IMR-90 (cell line): ENCODE results near the gene ARHGAP5. TPM values are rescaled to one million over a fixed set of nuclear protein-coding genes. Genes with fewer than 3 reads are reported as not detected.

ENCODE experiments used
- ATAC-seq: fragments of 200-7000 bp; cut with Tn5 transposase; 2 replicates; pipeline ENCODE4 v1.9.1; 2020; ENCODE audit warnings: low read depth, mild to moderate bottlenecking, moderate library complexity
- BruUV-seq: library from RNA; stranded (reverse); fragments of 400-500 nt; replicated peaks from 2 replicates; lab custom pipeline; 2021; lab: Mats Ljungman, UMichigan
- CTCF ChIA-PET: fragments of 300-600 bp; formaldehyde crosslinking; extraction: SDS; loops from one replicate; lab custom pipeline; 2021; ENCODE audit warnings: antibody characterized with exemption; lab: Yijun Ruan, JAX
- POLR2A ChIA-PET: fragments of 300-600 bp; sonication (Branson Sonifier 250); formaldehyde crosslinking; loops from one replicate; lab custom pipeline; 2022; ENCODE audit warnings: antibody characterized with exemption; ENCODE audit not compliant: unreplicated experiment; lab: Charles Lee
- DNase-seq: peaks from one replicate; pipeline ENCODE4 v3.0.0; 2013
- H2AFZ ChIP-seq: replicated peaks from 2 replicates; pipeline ENCODE3; 2013; ENCODE audit warnings: low read length, mild to moderate bottlenecking; ENCODE audit not compliant: poor library complexity
- H2AK5ac ChIP-seq: 2 replicates; pipeline ENCODE4 v1.6.1; 2013; ENCODE audit warnings: low read depth, low read length, inconsistent platforms
- H2AK9ac ChIP-seq: replicated peaks from 2 replicates; pipeline ENCODE3; 2013; ENCODE audit warnings: mild to moderate bottlenecking, low read depth, low read length, moderate library complexity; ENCODE audit not compliant: poor library complexity
- H2BK120ac ChIP-seq: 2 replicates; pipeline ENCODE4 v1.6.1; 2013; ENCODE audit warnings: low read depth, low read length, inconsistent platforms
- H2BK15ac ChIP-seq: 3 replicates; pipeline ENCODE4 v1.6.1; 2013; ENCODE audit warnings: low read depth, low read length, inconsistent platforms
- H2BK20ac ChIP-seq: 2 replicates; pipeline ENCODE4 v1.6.1; 2013; ENCODE audit warnings: low read depth, mild to moderate bottlenecking, inconsistent platforms, low read length, moderate library complexity
- H2BK5ac ChIP-seq: 2 replicates; pipeline ENCODE4 v1.6.1; 2013; ENCODE audit warnings: mild to moderate bottlenecking, low read depth, low read length, inconsistent platforms; ENCODE audit not compliant: poor library complexity, severe bottlenecking
- H3K14ac ChIP-seq: replicated peaks from 2 replicates; pipeline ENCODE4 v1.6.1; 2013; ENCODE audit warnings: low read depth, low read length, inconsistent platforms
- H3K18ac ChIP-seq: 2 replicates; pipeline ENCODE4 v1.6.1; 2013; ENCODE audit warnings: low read depth, low read length, control low read depth
- H3K23ac ChIP-seq: 2 replicates; pipeline ENCODE4 v1.6.1; 2013; ENCODE audit warnings: low read depth, low read length, inconsistent platforms
- H3K27ac ChIP-seq: 2 replicates; pipeline ENCODE4 v1.5.1; 2013; ENCODE audit warnings: mild to moderate bottlenecking, control low read depth, low read length; ENCODE audit not compliant: insufficient read depth
- H3K27me3 ChIP-seq: 2 replicates; pipeline ENCODE4 v1.6.1; 2013; ENCODE audit warnings: low read length; ENCODE audit not compliant: control insufficient read depth, insufficient read depth
- H3K36me3 ChIP-seq: 2 replicates; pipeline ENCODE4 v1.6.1; 2013; ENCODE audit warnings: low read length, mixed read lengths; ENCODE audit not compliant: control insufficient read depth, insufficient read depth
- H3K4ac ChIP-seq: 2 replicates; pipeline ENCODE4 v1.6.1; 2013; ENCODE audit warnings: low read depth, low read length, inconsistent platforms
- H3K4me1 ChIP-seq: 2 replicates; pipeline ENCODE4 v1.6.1; 2013; ENCODE audit warnings: low read length, mixed read lengths; ENCODE audit not compliant: control insufficient read depth, insufficient read depth
- H3K4me2 ChIP-seq: 2 replicates; pipeline ENCODE4 v1.6.1; 2013; ENCODE audit warnings: low read depth, mild to moderate bottlenecking, control low read depth, low read length, moderate library complexity
- H3K4me3 ChIP-seq: 2 replicates; pipeline ENCODE4 v1.5.1; 2013; ENCODE audit warnings: low read depth, mild to moderate bottlenecking, control low read depth, low read length, moderate library complexity; ENCODE audit not compliant: insufficient read depth
- H3K56ac ChIP-seq: 2 replicates; pipeline ENCODE4 v1.6.1; 2013; ENCODE audit warnings: low read length, inconsistent platforms; ENCODE audit not compliant: insufficient read depth; ENCODE audit errors: extremely low read depth
- H3K79me1 ChIP-seq, 2 experiments: 2 replicates each; pipeline ENCODE4 v1.6.1; 2013; ENCODE audit warnings: low read length in 2 of 2, inconsistent platforms in 1 of 2, low read depth in 1 of 2
- H3K9ac ChIP-seq: 2 replicates; pipeline ENCODE4 v1.6.1; 2013; ENCODE audit warnings: low read depth, low read length, control low read depth
- H3K9me1 ChIP-seq: 2 replicates; pipeline ENCODE4 v1.6.1; 2013; ENCODE audit warnings: low read length, inconsistent platforms; ENCODE audit not compliant: insufficient read depth
- H3K9me3 ChIP-seq: 2 replicates; pipeline ENCODE4 v1.6.1; 2013; ENCODE audit warnings: low read length; ENCODE audit not compliant: control insufficient read depth, insufficient read depth
- H4K20me1 ChIP-seq: 2 replicates; pipeline ENCODE4 v1.6.1; 2013; ENCODE audit warnings: low read length, inconsistent platforms; ENCODE audit not compliant: insufficient read depth
- H4K5ac ChIP-seq: 2 replicates; pipeline ENCODE4 v1.6.1; 2013; ENCODE audit warnings: mild to moderate bottlenecking, low read depth, low read length, control low read depth
- H4K8ac ChIP-seq, 2 experiments: 2 replicates each; pipeline ENCODE4 v1.6.1; 2013; ENCODE audit warnings: low read depth in 2 of 2, low read length in 2 of 2, control low read depth in 1 of 2, inconsistent platforms in 1 of 2
- H4K91ac ChIP-seq: 2 replicates; pipeline ENCODE4 v1.6.1; 2013; ENCODE audit warnings: low read depth, low read length, inconsistent platforms; ENCODE audit not compliant: insufficient read depth
- BHLHE40 ChIP-seq: fragments of 150-350 bp; IDR thresholded peaks from 2 replicates; pipeline ENCODE4 v1.6.1; 2016; ENCODE audit warnings: mild to moderate bottlenecking, low read depth, low read length
- CEBPB ChIP-seq: IDR thresholded peaks from 2 replicates; pipeline ENCODE4 v1.6.1; 2012; ENCODE audit warnings: low read depth, low read length, improper control_type of control experiment
- CHD1 ChIP-seq: IDR thresholded peaks from 2 replicates; pipeline ENCODE4 v1.6.1; 2012; ENCODE audit warnings: low read depth, low read length, improper control_type of control experiment
- FOS ChIP-seq: fragments of 150-350 bp; IDR thresholded peaks from 2 replicates; pipeline ENCODE4 v1.6.1; 2016; ENCODE audit warnings: low read depth, low read length
- MAFK ChIP-seq: IDR thresholded peaks from 2 replicates; pipeline ENCODE4 v1.6.1; 2012; ENCODE audit warnings: low read depth, low read length, improper control_type of control experiment
- MAZ ChIP-seq: IDR thresholded peaks from 2 replicates; pipeline ENCODE4 v1.6.1; 2012; ENCODE audit warnings: low read depth, mild to moderate bottlenecking, low read length, improper control_type of control experiment, moderate library complexity, borderline replicate concordance
- MXI1 ChIP-seq: IDR thresholded peaks from 2 replicates; pipeline ENCODE4 v1.6.1; 2012; ENCODE audit warnings: low read depth, mild to moderate bottlenecking, low read length, moderate library complexity, borderline replicate concordance
- NFE2L2 ChIP-seq: fragments of 150-350 bp; IDR thresholded peaks from 2 replicates; pipeline ENCODE4 v1.6.1; 2016; ENCODE audit warnings: low read depth, mild to moderate bottlenecking, low read length
- POLR2A ChIP-seq: IDR thresholded peaks from 2 replicates; pipeline ENCODE4 v1.6.1; 2012; ENCODE audit warnings: mild to moderate bottlenecking, low read depth, low read length
- RAD21 ChIP-seq: IDR thresholded peaks from 2 replicates; pipeline ENCODE4 v1.6.1; 2012; ENCODE audit warnings: low read length, improper control_type of control experiment
- RCOR1 ChIP-seq: IDR thresholded peaks from 2 replicates; pipeline ENCODE4 v1.6.1; 2012; ENCODE audit warnings: mild to moderate bottlenecking, low read length, improper control_type of control experiment; ENCODE audit not compliant: insufficient replicate concordance
- RFX5 ChIP-seq: IDR thresholded peaks from 2 replicates; pipeline ENCODE4 v1.8.0; 2012; ENCODE audit warnings: low read depth, mild to moderate bottlenecking, low read length, moderate library complexity
- SMC3 ChIP-seq: fragments of 150-350 bp; IDR thresholded peaks from 2 replicates; pipeline ENCODE4 v1.6.1; 2016; ENCODE audit warnings: low read depth, mild to moderate bottlenecking, antibody characterized with exemption, low read length, moderate library complexity
- WGBS, 2 experiments: methylation state at CpG; one replicate each; pipeline versions ENCODE4 v1.1.5 to v1.1.7; 2013; ENCODE audit warnings: missing lambda C conversion rate in 2 of 2; ENCODE audit not compliant: insufficient read length in 1 of 2; ENCODE audit errors: extremely low coverage in 2 of 2; 5-methylcytosine and 5-hydroxymethylcytosine counted together
- dilution Hi-C: fragments of 300-500 bp; cut with HindIII; formaldehyde crosslinking; loops from one replicate; pipeline ENCODE4 v1.14.3; 2018; ENCODE audit warnings: low sequenced_read_pairs; ENCODE audit not compliant: unreplicated experiment
- in situ Hi-C: fragments of 300-500 bp; cut with MboI; formaldehyde crosslinking; loops from 3 replicates; pipeline ENCODE4 v1.14.3; 2019; ENCODE audit warnings: low sequenced_read_pairs, inconsistent platforms, mixed read lengths
- intact Hi-C: fragments of 100-400 bp; cut with micrococcal nuclease; formaldehyde crosslinking; loops from 2 replicates; pipeline ENCODE4 v1.10.0; 2022
- polyA plus RNA-seq, 3 experiments: library from polyadenylated mRNA; depleted of rRNA; stranded (reverse); fragments of >200 nt; gene quantifications; 2 replicates each; pipeline ENCODE4 v1.2.3, GENCODE V29; 2012; ENCODE audit warnings: low replicate concordance in 1 of 3
- total RNA-seq: library from RNA; depleted of rRNA; stranded (reverse); fragments of >200 nt; gene quantifications from 2 replicates; pipeline ENCODE4 v1.2.3, GENCODE V29; 2012
- TF ChIP-seq, protein P1 (sequence below): conservative IDR thresholded peaks from 2 replicates; pipeline ENCODE4 v1.5.1; 2012; ENCODE audit warnings: mild to moderate bottlenecking, low read depth, low read length, improper control_type of control experiment
- TF ChIP-seq, protein P2 (sequence below): fragments of 150-350 bp; IDR thresholded peaks from 2 replicates; pipeline ENCODE4 v1.6.1; 2016; ENCODE audit warnings: low read depth, mild to moderate bottlenecking, low read length, moderate library complexity, borderline replicate concordance
- TF ChIP-seq, protein P3 (sequence below): fragments of 150-350 bp; IDR thresholded peaks from 2 replicates; pipeline ENCODE4 v1.6.1; 2017; ENCODE audit warnings: mild to moderate bottlenecking, antibody characterized with exemption, low read length, low read depth

The ARHGAP5 gene
- total and polyA plus RNA-seq, 2 of the 4 experiments (the other 2 are of a cell fraction), result 7.4 to 45.3 TPM

DNA sequence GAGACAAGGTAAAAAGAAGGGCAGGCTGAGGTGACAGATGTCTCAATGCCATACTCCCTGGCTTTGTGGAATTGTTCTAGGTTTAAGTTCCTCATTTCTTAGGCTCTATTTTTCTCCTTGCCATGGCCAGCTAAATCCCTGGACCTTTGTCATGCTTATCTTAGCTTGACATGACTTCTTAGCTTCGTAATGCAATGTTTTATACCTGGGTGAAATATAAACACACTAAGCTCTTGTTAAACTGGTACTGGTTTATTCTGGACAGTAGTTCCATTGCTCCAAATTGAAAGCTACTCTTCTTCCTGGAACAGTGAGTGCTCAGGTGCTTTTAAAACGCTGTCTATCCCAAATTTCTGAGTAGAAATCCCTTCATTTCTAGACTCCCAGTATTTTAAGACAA is 17.4 kb upstream of the ARHGAP5 start:
- dilution Hi-C loops, result no loop called here
- H3K9ac ChIP-seq, result no peak overlapping the region
- intact Hi-C loops, result no loop called here
- H4K20me1 ChIP-seq, result no peaks in the 10 kb centered on the region
- H3K4me3 ChIP-seq, result no peak overlapping the region
- no peak overlapping the region for H4K91ac ChIP-seq
- WGBS, 2 experiments, result no CpG with 5 or more reads among the region's 2 CpGs
- ATAC-seq, result no peak
- H2BK15ac ChIP-seq, result no peak overlapping the region
- H3K27me3 ChIP-seq, result peaks cover 10% of the 10 kb centered on the region
- no peaks in the 10 kb centered on the region for H3K36me3 ChIP-seq
- no peak for TF ChIP-seq CHD1
- TF ChIP-seq MXI1, result no peak
- no peak for TF ChIP-seq MAFK
- TF ChIP-seq, protein P1, sequence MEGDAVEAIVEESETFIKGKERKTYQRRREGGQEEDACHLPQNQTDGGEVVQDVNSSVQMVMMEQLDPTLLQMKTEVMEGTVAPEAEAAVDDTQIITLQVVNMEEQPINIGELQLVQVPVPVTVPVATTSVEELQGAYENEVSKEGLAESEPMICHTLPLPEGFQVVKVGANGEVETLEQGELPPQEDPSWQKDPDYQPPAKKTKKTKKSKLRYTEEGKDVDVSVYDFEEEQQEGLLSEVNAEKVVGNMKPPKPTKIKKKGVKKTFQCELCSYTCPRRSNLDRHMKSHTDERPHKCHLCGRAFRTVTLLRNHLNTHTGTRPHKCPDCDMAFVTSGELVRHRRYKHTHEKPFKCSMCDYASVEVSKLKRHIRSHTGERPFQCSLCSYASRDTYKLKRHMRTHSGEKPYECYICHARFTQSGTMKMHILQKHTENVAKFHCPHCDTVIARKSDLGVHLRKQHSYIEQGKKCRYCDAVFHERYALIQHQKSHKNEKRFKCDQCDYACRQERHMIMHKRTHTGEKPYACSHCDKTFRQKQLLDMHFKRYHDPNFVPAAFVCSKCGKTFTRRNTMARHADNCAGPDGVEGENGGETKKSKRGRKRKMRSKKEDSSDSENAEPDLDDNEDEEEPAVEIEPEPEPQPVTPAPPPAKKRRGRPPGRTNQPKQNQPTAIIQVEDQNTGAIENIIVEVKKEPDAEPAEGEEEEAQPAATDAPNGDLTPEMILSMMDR, result no peak
- no peak for TF ChIP-seq CEBPB
- TF ChIP-seq BHLHE40, result no peak
- TF ChIP-seq RCOR1, result no peak
- no peak for TF ChIP-seq MAZ
- no peak for TF ChIP-seq POLR2A
- TF ChIP-seq RAD21, result no peak
- TF ChIP-seq NFE2L2, result no peak
- TF ChIP-seq, protein P2, sequence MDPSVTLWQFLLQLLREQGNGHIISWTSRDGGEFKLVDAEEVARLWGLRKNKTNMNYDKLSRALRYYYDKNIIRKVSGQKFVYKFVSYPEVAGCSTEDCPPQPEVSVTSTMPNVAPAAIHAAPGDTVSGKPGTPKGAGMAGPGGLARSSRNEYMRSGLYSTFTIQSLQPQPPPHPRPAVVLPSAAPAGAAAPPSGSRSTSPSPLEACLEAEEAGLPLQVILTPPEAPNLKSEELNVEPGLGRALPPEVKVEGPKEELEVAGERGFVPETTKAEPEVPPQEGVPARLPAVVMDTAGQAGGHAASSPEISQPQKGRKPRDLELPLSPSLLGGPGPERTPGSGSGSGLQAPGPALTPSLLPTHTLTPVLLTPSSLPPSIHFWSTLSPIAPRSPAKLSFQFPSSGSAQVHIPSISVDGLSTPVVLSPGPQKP, result no peak
- TF ChIP-seq, protein P3, sequence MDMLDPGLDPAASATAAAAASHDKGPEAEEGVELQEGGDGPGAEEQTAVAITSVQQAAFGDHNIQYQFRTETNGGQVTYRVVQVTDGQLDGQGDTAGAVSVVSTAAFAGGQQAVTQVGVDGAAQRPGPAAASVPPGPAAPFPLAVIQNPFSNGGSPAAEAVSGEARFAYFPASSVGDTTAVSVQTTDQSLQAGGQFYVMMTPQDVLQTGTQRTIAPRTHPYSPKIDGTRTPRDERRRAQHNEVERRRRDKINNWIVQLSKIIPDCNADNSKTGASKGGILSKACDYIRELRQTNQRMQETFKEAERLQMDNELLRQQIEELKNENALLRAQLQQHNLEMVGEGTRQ, result no peak
- no peak for TF ChIP-seq RFX5
- no peak for TF ChIP-seq SMC3
- no peak for TF ChIP-seq FOS
- in situ Hi-C loops, result loop anchor here (10.0 kb wide), 1 partner anchor 495 kb away; no protein-coding TSS in a partner anchor
- H3K23ac ChIP-seq, result no peak overlapping the region
- no peak overlapping the region for H4K5ac ChIP-seq
- H3K4me2 ChIP-seq, result no peak overlapping the region
- H2BK5ac ChIP-seq, result no peak overlapping the region
- no peaks in the 10 kb centered on the region for H3K79me1 ChIP-seq
- no peak for DNase-seq
- H4K8ac ChIP-seq, result no peak overlapping the region
- no peak overlapping the region for H3K27ac ChIP-seq
- no peaks in the 10 kb centered on the region for H3K4me1 ChIP-seq
- H3K56ac ChIP-seq, result no peak overlapping the region
- H2AFZ ChIP-seq, result no peak overlapping the region
- ChIA-PET CTCF (interaction anchor here (2.4 kb wide), 1 partner anchor 13 kb away, joined by 6 read pairs; no protein-coding TSS in a partner anchor), POLR2A (no interaction called here)
- H3K14ac ChIP-seq, result no peak overlapping the region
- H2BK20ac ChIP-seq, result no peak overlapping the region
- no peak overlapping the region for H2AK9ac ChIP-seq
- H3K4ac ChIP-seq, result no peak overlapping the region
- H3K9me3 ChIP-seq, result no peaks in the 10 kb centered on the region
- H2AK5ac ChIP-seq, result no peak overlapping the region
- no peak overlapping the region for H3K18ac ChIP-seq
- H3K9me1 ChIP-seq, result no peaks in the 10 kb centered on the region
- H2BK120ac ChIP-seq, result no peak overlapping the region
- BruUV-seq, result no TSS peak
